Natural killer cell (primary cell): ENCODE results near the gene STEAP1B. TPM values are rescaled to one million over a fixed set of nuclear protein-coding genes. Genes with fewer than 3 reads are reported as not detected.
"Not testable (repeated sequence)": the region's sequence is repeated elsewhere in the genome, so short reads cannot be mapped to it uniquely, and the experiment has no call there.

ENCODE experiments used
- ATAC-seq, 3 donors: fragments of 150-1000 bp in 2 of 3; fragments of 200-7000 bp in 1 of 3; cut with Tn5 transposase; 1 replicate in 1 of 3; 2 replicates in 2 of 3; pipeline ENCODE4 v1.10.0; 2021; ENCODE audit warnings: mild to moderate bottlenecking in 2 of 3, moderate library complexity in 2 of 3
- DNase-seq, 2 donors: peaks; one replicate each; pipeline versions ENCODE4 v3.0.0 to v3.0.0-alpha.2; 2013 to 2021; ENCODE audit warnings: mixed read lengths in 1 of 2
- H3K27ac ChIP-seq: one replicate; pipeline ENCODE4 v1.5.1; 2013; ENCODE audit warnings: mild to moderate bottlenecking, low read length
- H3K27me3 ChIP-seq: one replicate; pipeline ENCODE4 v1.6.1; 2013; ENCODE audit warnings: low read length; ENCODE audit not compliant: control insufficient read depth, insufficient read depth
- H3K36me3 ChIP-seq: one replicate; pipeline ENCODE4 v1.6.1; 2013; ENCODE audit warnings: low read length; ENCODE audit not compliant: control insufficient read depth, insufficient read depth
- H3K4me1 ChIP-seq: one replicate; pipeline ENCODE4 v1.6.1; 2013; ENCODE audit warnings: low read length; ENCODE audit not compliant: control insufficient read depth, insufficient read depth
- H3K4me3 ChIP-seq: one replicate; pipeline ENCODE4 v1.5.1; 2013; ENCODE audit warnings: low read length
- H3K9me3 ChIP-seq: one replicate; pipeline ENCODE4 v1.6.1; 2013; ENCODE audit warnings: low read length; ENCODE audit not compliant: control insufficient read depth, insufficient read depth
- H3K27ac Mint-ChIP-seq, 2 donors: one replicate each; pipeline ENCODE4 v1.8.0; 2022; ENCODE audit warnings: mild to moderate bottlenecking in 2 of 2, mixed read lengths in 2 of 2, moderate library complexity in 1 of 2
- H3K27me3 Mint-ChIP-seq, 2 donors: one replicate each; pipeline ENCODE4 v1.8.0; 2022; ENCODE audit warnings: low read depth in 2 of 2, mixed read lengths in 2 of 2
- H3K36me3 Mint-ChIP-seq: one replicate; pipeline ENCODE4 v1.8.0; 2022; ENCODE audit warnings: mixed read lengths
- H3K4me1 Mint-ChIP-seq, 2 donors: one replicate each; pipeline ENCODE4 v1.8.0; 2022; ENCODE audit warnings: mixed read lengths in 2 of 2
- H3K4me3 Mint-ChIP-seq: one replicate; pipeline ENCODE4 v1.8.0; 2022; ENCODE audit warnings: mild to moderate bottlenecking, moderate library complexity, mixed read lengths
- H3K9me3 Mint-ChIP-seq, 2 donors: one replicate each; pipeline ENCODE4 v1.8.0; 2022; ENCODE audit warnings: mixed read lengths in 2 of 2
- CTCF ChIP-seq: fragments of 200-600 bp; IDR thresholded peaks from one replicate; pipeline ENCODE4 v1.8.0; 2022; ENCODE audit warnings: antibody characterized with exemption
- WGBS: methylation state at CpG from one replicate; pipeline ENCODE4 v1.1.7; 2013; ENCODE audit warnings: missing lambda C conversion rate; ENCODE audit not compliant: insufficient coverage; 5-methylcytosine and 5-hydroxymethylcytosine counted together
- intact Hi-C: fragments of 100-400 bp; cut with micrococcal nuclease; formaldehyde crosslinking; loops from one replicate; pipeline ENCODE4 v1.14.2; 2022
- total RNA-seq, 4 donors: library from RNA; stranded (reverse); fragments of 120-200 nt in 1 of 4; gene quantifications; one replicate each; pipeline versions ENCODE4 v1.2.3 to v1.2.4, GENCODE V29; 2013 to 2022

The STEAP1B gene
- total RNA-seq, 3 donors from 2014 or later (not counting 1 experiment from before 2014, with no cell fraction given): 0.31 TPM; not detected in 2

GRCh38 chr7:22502104-22502503, 2.1 kb upstream of the STEAP1B start:
- WGBS: 84% methylated on average over 3 of the region's 5 CpGs
- H3K9me3 Mint-ChIP-seq, H3K36me3 ChIP-seq, H3K9me3 ChIP-seq, H3K27ac ChIP-seq, intact Hi-C loops, H3K4me1 Mint-ChIP-seq, H3K27ac Mint-ChIP-seq, DNase-seq, H3K4me3 ChIP-seq, ATAC-seq, H3K4me3 Mint-ChIP-seq, H3K36me3 Mint-ChIP-seq, H3K4me1 ChIP-seq, H3K27me3 ChIP-seq: not testable (repeated sequence)
- peaks cover 20 to 32% of the 10 kb centered on the region in 2 donors for H3K27me3 Mint-ChIP-seq

- H3K9me3 Mint-ChIP-seq, H3K27me3 ChIP-seq, H3K4me1 ChIP-seq, H3K4me3 Mint-ChIP-seq, H3K27ac ChIP-seq, H3K4me3 ChIP-seq, intact Hi-C loops, ATAC-seq, H3K9me3 ChIP-seq, H3K36me3 ChIP-seq, H3K36me3 Mint-ChIP-seq, H3K27ac Mint-ChIP-seq, H3K4me1 Mint-ChIP-seq: not testable (repeated sequence)
- H3K27me3 Mint-ChIP-seq: peaks cover 20 to 36% of the 10 kb centered on the region in 2 donors
- DNase-seq: peak in 1 of 2 donors; percentile 47
- TF ChIP-seq CTCF: peak; percentile 47
- WGBS: 5% methylated on average over 2 of the region's 4 CpGs
Measured at GRCh38 chr7:22501336-22501735, 1.3 kb upstream of the STEAP1B start.

GRCh38 chr7:22499044-22499443, 944 bp downstream of the STEAP1B start:
- no peaks in the 10 kb centered on the region for H3K9me3 ChIP-seq
- ATAC-seq (no peak), DNase-seq (no peak)
- H3K4me3 ChIP-seq: no peak overlapping the region
- Mint-ChIP-seq H3K4me1 (peaks cover 0 to 7% of the 10 kb centered on the region in 2 donors), H3K27ac (no peak overlapping the region), H3K36me3 (no peaks in the 10 kb centered on the region), H3K9me3 (no peaks in the 10 kb centered on the region), H3K27me3 (peaks cover 20 to 37% of the 10 kb centered on the region in 2 donors), H3K4me3 (no peak overlapping the region)
- H3K27ac ChIP-seq: no peak overlapping the region
- intact Hi-C loops: no loop called here
- no peaks in the 10 kb centered on the region for H3K27me3 ChIP-seq
- no peak for TF ChIP-seq CTCF
- no peaks in the 10 kb centered on the region for H3K36me3 ChIP-seq
- 95% methylated on average over 4 of the region's 5 CpGs for WGBS
- peaks cover 8% of the 10 kb centered on the region for H3K4me1 ChIP-seq

DNA sequence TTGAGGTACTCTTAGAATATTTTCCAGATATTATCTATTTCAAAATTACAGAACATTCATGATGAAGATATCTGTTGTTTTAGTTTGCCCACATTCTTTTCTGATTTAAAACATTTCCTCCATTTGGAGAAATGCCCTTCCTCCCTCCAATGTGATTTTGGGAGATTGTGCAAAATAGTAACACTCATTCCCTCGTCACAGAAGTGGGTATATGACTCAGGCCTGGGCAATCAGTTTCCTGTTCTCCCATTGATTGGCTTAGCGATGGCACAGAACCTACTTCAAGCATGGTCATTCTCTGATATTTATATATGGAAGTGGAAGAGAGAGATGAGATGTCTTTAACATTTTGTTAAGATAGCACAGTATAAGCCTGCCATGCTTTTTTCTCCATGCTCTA, 3.1 kb downstream of the STEAP1B start:
- H3K9me3 Mint-ChIP-seq, H3K4me1 ChIP-seq, H3K36me3 Mint-ChIP-seq, H3K4me1 Mint-ChIP-seq, H3K27ac ChIP-seq, H3K9me3 ChIP-seq, H3K27ac Mint-ChIP-seq, H3K4me3 ChIP-seq, H3K27me3 ChIP-seq, intact Hi-C loops, H3K36me3 ChIP-seq, DNase-seq, ATAC-seq, H3K4me3 Mint-ChIP-seq: not testable (repeated sequence)
- H3K27me3 Mint-ChIP-seq: peaks cover 20 to 24% of the 10 kb centered on the region in 2 donors
- no CpG with 5 or more reads among the region's 2 CpGs for WGBS

- H3K27ac Mint-ChIP-seq, H3K4me1 Mint-ChIP-seq, intact Hi-C loops: not testable (repeated sequence)
Measured at GRCh38 chr7:22496296-22496888, 3.6 kb downstream of the STEAP1B start.

GRCh38 chr7:22493160-22493925, 6.6 kb downstream of the STEAP1B start:
- DNase-seq, ATAC-seq, H3K9me3 ChIP-seq, H3K27ac ChIP-seq, H3K36me3 ChIP-seq, H3K27me3 ChIP-seq, H3K9me3 Mint-ChIP-seq, H3K27ac Mint-ChIP-seq, H3K4me1 ChIP-seq, H3K4me1 Mint-ChIP-seq, H3K4me3 Mint-ChIP-seq, H3K36me3 Mint-ChIP-seq, H3K4me3 ChIP-seq, intact Hi-C loops: not testable (repeated sequence)
- peaks cover 10 to 31% of the 10 kb centered on the region in 2 donors for H3K27me3 Mint-ChIP-seq
- WGBS: 100% methylated on average over 3 of the region's 4 CpGs

More at GRCh38 chr7:22496296-22496888, 3.6 kb downstream of the STEAP1B start:
- not testable (repeated sequence) for H3K4me3 Mint-ChIP-seq, H3K9me3 Mint-ChIP-seq, H3K27ac ChIP-seq, DNase-seq, H3K4me1 ChIP-seq, H3K4me3 ChIP-seq, H3K27me3 ChIP-seq, H3K36me3 ChIP-seq, ATAC-seq, H3K36me3 Mint-ChIP-seq, H3K9me3 ChIP-seq
- H3K27me3 Mint-ChIP-seq: peaks cover 22 to 23% of the 10 kb centered on the region in 2 donors
- no CpG with 5 or more reads among the region's 6 CpGs for WGBS
